Natural killer cell (primary cell): Measurements from ENCODE around the gene KIZ. TPM values are rescaled to one million over a fixed set of nuclear protein-coding genes. Genes with fewer than 3 reads are reported as not detected.

ENCODE experiments used
- ATAC-seq, 3 donors: fragments of 150-1000 bp in 2 of 3; fragments of 200-7000 bp in 1 of 3; cut with Tn5 transposase; 1 replicate in 1 of 3; 2 replicates in 2 of 3; pipeline ENCODE4 v1.10.0; 2021; ENCODE audit warnings: mild to moderate bottlenecking in 2 of 3, moderate library complexity in 2 of 3
- DNase-seq, 2 donors: peaks; one replicate each; pipeline versions ENCODE4 v3.0.0 to v3.0.0-alpha.2; 2013 to 2021; ENCODE audit warnings: mixed read lengths in 1 of 2
- H3K27ac ChIP-seq: one replicate; pipeline ENCODE4 v1.5.1; 2013; ENCODE audit warnings: mild to moderate bottlenecking, low read length
- H3K27me3 ChIP-seq: one replicate; pipeline ENCODE4 v1.6.1; 2013; ENCODE audit warnings: low read length; ENCODE audit not compliant: control insufficient read depth, insufficient read depth
- H3K36me3 ChIP-seq: one replicate; pipeline ENCODE4 v1.6.1; 2013; ENCODE audit warnings: low read length; ENCODE audit not compliant: control insufficient read depth, insufficient read depth
- H3K4me1 ChIP-seq: one replicate; pipeline ENCODE4 v1.6.1; 2013; ENCODE audit warnings: low read length; ENCODE audit not compliant: control insufficient read depth, insufficient read depth
- H3K4me3 ChIP-seq: one replicate; pipeline ENCODE4 v1.5.1; 2013; ENCODE audit warnings: low read length
- H3K9me3 ChIP-seq: one replicate; pipeline ENCODE4 v1.6.1; 2013; ENCODE audit warnings: low read length; ENCODE audit not compliant: control insufficient read depth, insufficient read depth
- H3K27ac Mint-ChIP-seq, 2 donors: one replicate each; pipeline ENCODE4 v1.8.0; 2022; ENCODE audit warnings: mild to moderate bottlenecking in 2 of 2, mixed read lengths in 2 of 2, moderate library complexity in 1 of 2
- H3K27me3 Mint-ChIP-seq, 2 donors: one replicate each; pipeline ENCODE4 v1.8.0; 2022; ENCODE audit warnings: low read depth in 2 of 2, mixed read lengths in 2 of 2
- H3K36me3 Mint-ChIP-seq: one replicate; pipeline ENCODE4 v1.8.0; 2022; ENCODE audit warnings: mixed read lengths
- H3K4me1 Mint-ChIP-seq, 2 donors: one replicate each; pipeline ENCODE4 v1.8.0; 2022; ENCODE audit warnings: mixed read lengths in 2 of 2
- H3K4me3 Mint-ChIP-seq: one replicate; pipeline ENCODE4 v1.8.0; 2022; ENCODE audit warnings: mild to moderate bottlenecking, moderate library complexity, mixed read lengths
- H3K9me3 Mint-ChIP-seq, 2 donors: one replicate each; pipeline ENCODE4 v1.8.0; 2022; ENCODE audit warnings: mixed read lengths in 2 of 2
- WGBS: methylation state at CpG from one replicate; pipeline ENCODE4 v1.1.7; 2013; ENCODE audit warnings: missing lambda C conversion rate; ENCODE audit not compliant: insufficient coverage; 5-methylcytosine and 5-hydroxymethylcytosine counted together
- intact Hi-C: fragments of 100-400 bp; cut with micrococcal nuclease; formaldehyde crosslinking; loops from one replicate; pipeline ENCODE4 v1.14.2; 2022
- total RNA-seq, 4 donors: library from RNA; stranded (reverse); fragments of 120-200 nt in 1 of 4; gene quantifications; one replicate each; pipeline versions ENCODE4 v1.2.3 to v1.2.4, GENCODE V29; 2013 to 2022
- TF ChIP-seq, protein P1 (sequence below): fragments of 200-600 bp; IDR thresholded peaks from one replicate; pipeline ENCODE4 v1.8.0; 2022; ENCODE audit warnings: antibody characterized with exemption

Gene KIZ
- total RNA-seq, 3 donors from 2014 or later (not counting 1 experiment from before 2014, with no cell fraction given) = 32.9 to 38.2 (median 35.3) TPM

DNA sequence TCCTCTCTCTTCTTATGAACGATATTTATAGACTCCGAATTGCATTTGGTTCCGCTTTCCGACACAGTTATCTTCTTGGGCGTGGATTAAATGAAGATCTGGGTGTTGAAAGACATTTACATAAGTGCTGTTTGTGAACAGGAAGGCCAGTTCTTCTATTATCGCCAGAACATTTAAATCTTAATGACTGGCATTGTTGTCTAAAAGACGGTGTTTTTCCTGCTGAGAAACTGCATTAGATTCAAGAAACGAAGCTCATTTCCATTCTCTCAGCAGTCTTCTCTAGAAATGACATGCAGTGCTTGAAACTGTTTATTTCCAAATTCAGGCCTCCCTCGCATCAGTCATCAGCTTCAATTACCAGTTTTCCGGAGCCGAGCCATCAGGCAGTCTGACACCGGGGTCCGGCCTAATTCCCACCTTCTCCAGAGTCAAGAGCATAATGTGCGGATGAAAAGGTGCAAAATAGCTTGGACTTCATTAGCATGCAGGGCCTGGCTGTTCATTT, 35.7 kb upstream of the KIZ start:
- H3K4me3 ChIP-seq = no peak overlapping the region
- H3K4me1 Mint-ChIP-seq = no peaks in the 10 kb centered on the region
- DNase-seq = no peak
- H3K4me1 ChIP-seq = no peaks in the 10 kb centered on the region
- ATAC-seq = no peak
- intact Hi-C loops = no loop called here
- no peaks in the 10 kb centered on the region for H3K9me3 ChIP-seq
- H3K27ac Mint-ChIP-seq = no peak overlapping the region
- 45% methylated on average over 13 of the region's 14 CpGs for WGBS
- TF ChIP-seq, protein P1, sequence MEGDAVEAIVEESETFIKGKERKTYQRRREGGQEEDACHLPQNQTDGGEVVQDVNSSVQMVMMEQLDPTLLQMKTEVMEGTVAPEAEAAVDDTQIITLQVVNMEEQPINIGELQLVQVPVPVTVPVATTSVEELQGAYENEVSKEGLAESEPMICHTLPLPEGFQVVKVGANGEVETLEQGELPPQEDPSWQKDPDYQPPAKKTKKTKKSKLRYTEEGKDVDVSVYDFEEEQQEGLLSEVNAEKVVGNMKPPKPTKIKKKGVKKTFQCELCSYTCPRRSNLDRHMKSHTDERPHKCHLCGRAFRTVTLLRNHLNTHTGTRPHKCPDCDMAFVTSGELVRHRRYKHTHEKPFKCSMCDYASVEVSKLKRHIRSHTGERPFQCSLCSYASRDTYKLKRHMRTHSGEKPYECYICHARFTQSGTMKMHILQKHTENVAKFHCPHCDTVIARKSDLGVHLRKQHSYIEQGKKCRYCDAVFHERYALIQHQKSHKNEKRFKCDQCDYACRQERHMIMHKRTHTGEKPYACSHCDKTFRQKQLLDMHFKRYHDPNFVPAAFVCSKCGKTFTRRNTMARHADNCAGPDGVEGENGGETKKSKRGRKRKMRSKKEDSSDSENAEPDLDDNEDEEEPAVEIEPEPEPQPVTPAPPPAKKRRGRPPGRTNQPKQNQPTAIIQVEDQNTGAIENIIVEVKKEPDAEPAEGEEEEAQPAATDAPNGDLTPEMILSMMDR = no peak
- no peaks in the 10 kb centered on the region for H3K36me3 ChIP-seq
- no peak overlapping the region for H3K27ac ChIP-seq
- no peaks in the 10 kb centered on the region for H3K36me3 Mint-ChIP-seq
- no peak overlapping the region for H3K4me3 Mint-ChIP-seq
- peaks cover 57 to 79% of the 10 kb centered on the region in 2 donors for H3K27me3 Mint-ChIP-seq
- no peaks in the 10 kb centered on the region for H3K9me3 Mint-ChIP-seq
- H3K27me3 ChIP-seq = peaks cover 24% of the 10 kb centered on the region

DNA sequence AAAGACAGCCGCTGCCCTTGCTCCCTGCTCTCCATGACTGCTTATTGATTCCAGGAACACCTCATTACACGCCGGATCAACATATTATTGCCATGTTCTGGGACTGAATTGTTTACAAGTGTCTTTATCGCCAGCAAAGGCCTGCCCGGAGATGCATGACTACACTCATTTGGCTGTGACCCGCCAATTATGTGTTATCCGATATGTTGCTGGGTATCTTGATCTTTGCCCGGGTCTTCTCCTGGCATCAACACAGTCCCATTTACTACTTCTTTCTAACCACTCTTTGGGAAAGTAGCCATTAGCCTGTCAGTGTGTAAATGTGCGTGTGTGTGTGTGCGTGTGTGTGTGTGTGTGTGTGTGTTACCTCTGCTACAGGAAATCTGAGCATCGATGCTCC, 35.2 kb upstream of the KIZ start:
- H3K27me3 Mint-ChIP-seq = peaks cover 57 to 84% of the 10 kb centered on the region in 2 donors
- Histone ChIP-seq H3K27me3 (peaks cover 24% of the 10 kb centered on the region), H3K9me3 (no peaks in the 10 kb centered on the region), H3K4me3 (no peak overlapping the region), H3K27ac (no peak overlapping the region), H3K4me1 (no peaks in the 10 kb centered on the region), H3K36me3 (no peaks in the 10 kb centered on the region)
- WGBS = 80% methylated on average over 7 of the region's 11 CpGs
- ATAC-seq (no peak), DNase-seq (no peak)
- intact Hi-C loops = no loop called here
- TF ChIP-seq, protein P1 = no peak
- no peaks in the 10 kb centered on the region for H3K9me3 Mint-ChIP-seq
- H3K27ac Mint-ChIP-seq = no peak overlapping the region
- no peaks in the 10 kb centered on the region for H3K36me3 Mint-ChIP-seq
- H3K4me3 Mint-ChIP-seq = no peak overlapping the region
- no peaks in the 10 kb centered on the region for H3K4me1 Mint-ChIP-seq

DNA sequence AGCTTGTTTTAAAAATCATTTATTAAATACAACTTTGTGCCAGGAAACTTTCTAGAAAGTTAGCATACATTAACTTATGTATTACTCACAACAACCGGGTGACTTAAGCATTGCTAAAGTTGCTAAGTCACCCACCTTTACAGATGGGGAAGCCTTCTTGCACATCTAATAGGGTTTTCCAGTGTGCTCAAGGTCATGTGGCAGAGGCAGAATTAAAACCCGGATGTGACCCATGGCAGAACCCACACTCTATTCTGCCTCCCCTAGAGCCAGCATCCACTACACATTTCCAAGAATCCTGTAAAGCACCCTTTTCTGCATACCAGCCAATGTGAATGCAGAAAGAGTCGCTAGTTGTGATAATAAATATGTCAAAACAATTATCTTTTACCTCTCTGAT, 33.1 kb upstream of the KIZ start:
- ATAC-seq = no peak
- Mint-ChIP-seq H3K27ac (no peak overlapping the region), H3K4me3 (no peak overlapping the region), H3K9me3 (no peaks in the 10 kb centered on the region), H3K4me1 (no peaks in the 10 kb centered on the region), H3K27me3 (peaks cover 55 to 96% of the 10 kb centered on the region in 2 donors), H3K36me3 (no peaks in the 10 kb centered on the region)
- Histone ChIP-seq H3K4me3 (no peak overlapping the region), H3K27me3 (peaks cover 27% of the 10 kb centered on the region), H3K9me3 (no peaks in the 10 kb centered on the region), H3K4me1 (no peaks in the 10 kb centered on the region), H3K27ac (no peak overlapping the region), H3K36me3 (no peaks in the 10 kb centered on the region)
- DNase-seq = no peak
- 83% methylated on average over 2 of the region's 3 CpGs for WGBS
- intact Hi-C loops = no loop called here
- TF ChIP-seq, protein P1 = no peak
